GM12878 (cell line): ENCODE data around the gene ABHD12B. TPM values are rescaled to one million over a fixed set of nuclear protein-coding genes. Genes with fewer than 3 reads are reported as not detected.

ENCODE experiments used
- ATAC-seq: fragments of 200-7000 bp; cut with Tn5 transposase; 3 replicates; pipeline ENCODE4 v1.9.1; 2020; ENCODE audit warnings: mild to moderate bottlenecking, moderate library complexity
- BruUV-seq: library from RNA; stranded (reverse); fragments of 400-500 nt; replicated peaks from 2 replicates; lab custom pipeline; 2021; lab: Mats Ljungman, UMichigan
- CTCF ChIA-PET: fragments of 300-600 bp; sonication (Branson Sonifier 250); formaldehyde crosslinking; extraction: SDS; loops from one replicate; lab custom pipeline; 2021; ENCODE audit warnings: inconsistent platforms; lab: Yijun Ruan, JAX
- POLR2A ChIA-PET: fragments of 350-600 bp; formaldehyde crosslinking; extraction: SDS; loops from one replicate; lab custom pipeline; 2021; ENCODE audit warnings: inconsistent platforms; lab: Charles Lee
- RAD21 ChIA-PET: fragments of 300-600 bp; sonication (Branson Sonifier 250); formaldehyde crosslinking; loops from one replicate; lab custom pipeline; 2023; ENCODE audit warnings: antibody characterized with exemption; ENCODE audit not compliant: unreplicated experiment; lab: Charles Lee
- SMC1A ChIA-PET: fragments of 300-600 bp; sonication (Branson Sonifier 250); formaldehyde crosslinking; loops from one replicate; lab custom pipeline; 2023; ENCODE audit not compliant: unreplicated experiment, uncharacterized antibody; lab: Charles Lee
- DNase-seq: peaks from one replicate; pipeline ENCODE4 v3.0.0-alpha.2; 2011; ENCODE audit warnings: low read depth, low spot score
- FAIRE-seq: peaks from 3 replicates; lab custom pipeline; 2011; peaks lifted over from hg19 to GRCh38; lab: Jason Lieb, UNC
- H2AFZ ChIP-seq: 2 replicates; pipeline ENCODE4 v1.6.0; 2011; ENCODE audit warnings: low read depth, low read length, control low read depth; ENCODE audit not compliant: control insufficient read depth
- H3K27ac ChIP-seq: 2 replicates; pipeline ENCODE4 v1.5.1; 2011; ENCODE audit warnings: control low read depth; ENCODE audit not compliant: control insufficient read depth, insufficient read depth
- H3K27me3 ChIP-seq, 2 experiments: replicated peaks in 1 of 2; 2 replicates each; pipeline versions ENCODE4 v1.6.0 to v1.6.1; 2011; ENCODE audit warnings: low read length in 1 of 2; ENCODE audit not compliant: control insufficient read depth in 2 of 2, insufficient read depth in 2 of 2
- H3K36me3 ChIP-seq, 2 experiments: 2 replicates each; pipeline ENCODE4 v1.5.1; 2011; ENCODE audit warnings: low read length in 1 of 2; ENCODE audit not compliant: control insufficient read depth in 2 of 2, insufficient read depth in 2 of 2
- H3K4me1 ChIP-seq: 2 replicates; pipeline ENCODE4 v1.6.1; 2011; ENCODE audit warnings: mild to moderate bottlenecking, low read length, moderate library complexity, mixed read lengths; ENCODE audit not compliant: control insufficient read depth, insufficient read depth
- H3K4me2 ChIP-seq: 2 replicates; pipeline ENCODE4 v1.6.0; 2011; ENCODE audit warnings: control low read depth; ENCODE audit not compliant: control insufficient read depth, insufficient read depth
- H3K4me3 ChIP-seq: fragments of 200-600 bp; sonication (generic); 2 replicates; pipeline ENCODE4 v1.5.1; 2016
- H3K79me2 ChIP-seq: 2 replicates; pipeline ENCODE4 v1.6.0; 2011; ENCODE audit warnings: low read length; ENCODE audit not compliant: control insufficient read depth, insufficient read depth
- H3K9ac ChIP-seq: 2 replicates; pipeline ENCODE4 v1.8.0; 2011; ENCODE audit warnings: low read length, control low read depth, mixed read lengths; ENCODE audit not compliant: control insufficient read depth, insufficient read depth
- H3K9me3 ChIP-seq: replicated peaks from 3 replicates; pipeline ENCODE4 v1.5.1; 2011; ENCODE audit warnings: mild to moderate bottlenecking, low read length; ENCODE audit not compliant: control insufficient read depth, insufficient read depth
- H4K20me1 ChIP-seq: 2 replicates; pipeline ENCODE4 v1.6.0; 2011; ENCODE audit not compliant: control insufficient read depth, insufficient read depth
- BCL11A ChIP-seq: IDR thresholded peaks from 2 replicates; pipeline ENCODE4 v1.6.1; 2011; ENCODE audit warnings: low read depth, low read length
- CBFB ChIP-seq: IDR thresholded peaks from 2 replicates; pipeline ENCODE4 v1.6.1; 2016; ENCODE audit warnings: antibody characterized with exemption, low read depth
- CBX3 ChIP-seq: fragments of 200-600 bp; sonication (generic); IDR thresholded peaks from 2 replicates; pipeline ENCODE4 v1.6.1; 2016; ENCODE audit warnings: low read depth, borderline replicate concordance
- DPF2 ChIP-seq: fragments of 450-650 bp; IDR thresholded peaks from 2 replicates; pipeline ENCODE4 v1.6.1; 2017; ENCODE audit warnings: mild to moderate bottlenecking
- EP300 ChIP-seq, 2 experiments: fragments of 150-350 bp in 1 of 2; IDR thresholded peaks; 2 replicates each; pipeline ENCODE4 v1.6.1; 2011 to 2012; ENCODE audit warnings: low read depth in 2 of 2, low read length in 2 of 2, borderline replicate concordance in 1 of 2, improper control_type of control experiment in 1 of 2, inconsistent platforms in 1 of 2; ENCODE audit not compliant: control insufficient read depth in 1 of 2
- HDAC2 ChIP-seq: fragments of 200-600 bp; sonication (generic); IDR thresholded peaks from 2 replicates; pipeline ENCODE4 v1.6.1; 2017
- HDAC6 ChIP-seq: fragments of 200-600 bp; sonication (generic); IDR thresholded peaks from one replicate; pipeline ENCODE4 v1.8.0; 2017; ENCODE audit warnings: antibody characterized with exemption; ENCODE audit not compliant: unreplicated experiment
- KDM1A ChIP-seq: fragments of 200-600 bp; sonication (generic); IDR thresholded peaks from 2 replicates; pipeline ENCODE4 v1.6.1; 2016; ENCODE audit warnings: borderline replicate concordance
- KLF5 ChIP-seq: fragments of 450-650 bp; IDR thresholded peaks from 2 replicates; pipeline ENCODE4 v1.6.1; 2014; ENCODE audit warnings: mild to moderate bottlenecking; ENCODE audit not compliant: partially characterized antibody
- NBN ChIP-seq: fragments of 450-650 bp; IDR thresholded peaks from 2 replicates; pipeline ENCODE4 v1.6.1; 2016
- NFIC ChIP-seq: IDR thresholded peaks from 2 replicates; pipeline ENCODE4 v1.6.1; 2012; ENCODE audit warnings: low read depth, mild to moderate bottlenecking, inconsistent platforms, low read length, moderate library complexity
- NFXL1 ChIP-seq: fragments of 450-650 bp; IDR thresholded peaks from 2 replicates; pipeline ENCODE4 v1.6.1; 2017; ENCODE audit warnings: antibody characterized with exemption, mild to moderate bottlenecking, borderline replicate concordance
- NFYB ChIP-seq: IDR thresholded peaks from 2 replicates; pipeline ENCODE4 v1.6.1; 2011; ENCODE audit warnings: low read depth, mild to moderate bottlenecking, low read length, improper control_type of control experiment, moderate library complexity; ENCODE audit not compliant: insufficient read depth
- RCOR1 ChIP-seq: conservative IDR thresholded peaks from 2 replicates; pipeline ENCODE4 v1.6.1; 2012; ENCODE audit warnings: low read depth, low read length, improper control_type of control experiment
- SREBF1 ChIP-seq: IDR thresholded peaks from 2 replicates; pipeline ENCODE4 v1.6.1; 2012; ENCODE audit warnings: mild to moderate bottlenecking, low read length
- USF1 ChIP-seq: IDR thresholded peaks from 2 replicates; pipeline ENCODE4 v1.6.1; 2011; ENCODE audit warnings: borderline replicate concordance, low read depth, mild to moderate bottlenecking, moderate library complexity, mixed read lengths, low read length; ENCODE audit not compliant: insufficient read depth; ENCODE audit errors: extremely low read length
- YBX1 ChIP-seq: fragments of 450-650 bp; IDR thresholded peaks from 2 replicates; pipeline ENCODE4 v1.6.1; 2016; ENCODE audit warnings: antibody characterized with exemption
- YY1 ChIP-seq: IDR thresholded peaks from 2 replicates; pipeline ENCODE4 v1.6.1; 2011; ENCODE audit warnings: low read depth, mild to moderate bottlenecking, low read length
- ZZZ3 ChIP-seq: IDR thresholded peaks from 2 replicates; pipeline ENCODE4 v1.6.1; 2011; ENCODE audit warnings: low read depth; ENCODE audit not compliant: control insufficient read depth, insufficient read length
- WGBS: methylation state at CpG from one replicate; pipeline ENCODE4 v1.1.6; 2016; ENCODE audit warnings: low lambda C conversion rate; ENCODE audit not compliant: insufficient replicate concordance, insufficient coverage; ENCODE audit errors: missing lambda C conversion rate; 5-methylcytosine and 5-hydroxymethylcytosine counted together
- in situ Hi-C: fragments of 300-500 bp; cut with MboI; formaldehyde crosslinking; loops from 9 replicates; pipeline ENCODE4 v1.14.3; 2018; ENCODE audit warnings: mixed read lengths
- intact Hi-C: fragments of 100-400 bp; cut with micrococcal nuclease; formaldehyde crosslinking; loops from one replicate; pipeline ENCODE4 v1.14.2; 2022; ENCODE audit not compliant: unreplicated experiment
- polyA plus RNA-seq, 11 experiments: library from polyadenylated mRNA; depleted of rRNA in 4 of 11; unstranded in 6 of 11; stranded (reverse) in 5 of 11; fragments of >200 nt; fragmentation: Nextera tagmentation in 4 of 11; fragmentation: Illumina TruSeq in 1 of 11; extraction: Ambion mirVana in 4 of 11; extraction: Trizol in 1 of 11; gene quantifications; 1 replicate in 1 of 11; 2 replicates in 10 of 11; pipeline versions ENCODE4 v1.2.1 to v1.2.3, GENCODE V29; 2011 to 2016; ENCODE audit warnings: inconsistent platforms in 2 of 11, missing spikeins in 2 of 11, low read depth in 1 of 11
- total RNA-seq, 4 experiments: library from RNA; depleted of rRNA in 3 of 4; stranded (reverse); fragments of >200 nt in 3 of 4; fragmentation: Illumina TruSeq in 1 of 4; extraction: Trizol in 1 of 4; gene quantifications; 2 replicates each; pipeline versions ENCODE4 v1.2.1 to v1.2.3, GENCODE V29; 2013 to 2021
- TF ChIP-seq, protein P1 (sequence below): fragments of 450-650 bp; IDR thresholded peaks from 2 replicates; pipeline ENCODE4 v1.6.1; 2017; ENCODE audit warnings: mild to moderate bottlenecking, moderate library complexity

ABHD12B gene
- total and polyA plus RNA-seq, 10 of the 15 experiments (the other 5 are each of a cell fraction or from before 2014, with no cell fraction given) = not detected

- TF ChIP-seq RCOR1 (no peak), SREBF1 (no peak)
These were observed 17.3 kb upstream of the ABHD12B start (continued) for GRCh38 chr14:50854521-50854920.

DNA sequence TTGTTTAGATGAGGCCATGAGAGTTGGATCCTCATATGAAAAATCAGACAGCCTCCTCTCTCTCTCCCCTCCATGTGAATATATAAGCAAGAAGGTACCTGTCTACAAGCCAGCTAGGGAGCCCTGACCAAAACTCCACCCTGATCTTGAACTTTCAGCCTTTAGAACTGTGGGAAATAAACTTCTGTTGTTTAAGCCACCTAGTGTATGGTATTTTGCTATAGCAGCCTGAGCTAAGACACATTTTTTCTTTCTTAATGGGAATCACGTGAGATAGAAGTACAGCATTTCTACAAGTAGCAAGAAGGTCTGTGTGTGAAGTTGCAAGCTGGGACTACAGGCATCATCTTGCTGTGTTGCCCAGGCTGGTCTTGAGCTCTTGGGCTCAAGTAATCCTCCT lies 16.3 kb upstream of the ABHD12B start:
- H3K4me3 ChIP-seq = no peak overlapping the region
- in situ Hi-C loops (loop anchor here (5.0 to 25.0 kb wide), 2 partner anchors 68 to 243 kb away; no protein-coding TSS in a partner anchor), intact Hi-C loops (no loop called here)
- no peak overlapping the region for H3K4me2 ChIP-seq
- ChIA-PET POLR2A (no interaction called here), SMC1A (interaction anchor here (2.0 to 11.9 kb wide), 2 partner anchors 16 to 63 kb away, joined by 5 to 233 read pairs; no protein-coding TSS in a partner anchor), CTCF (interaction anchor here (7.4 to 13.4 kb wide), 3 partner anchors 26 to 80 kb away, joined by 98 to 317 read pairs (median 237); partner anchors contain the start of gene NIN), RAD21 (interaction anchor here (1.2 to 1.7 kb wide), 3 partner anchors 16 to 78 kb away, joined by 4 to 6 read pairs (median 4); no protein-coding TSS in a partner anchor)
- H3K79me2 ChIP-seq = no peaks in the 10 kb centered on the region
- H3K27ac ChIP-seq = no peak overlapping the region
- 56% methylated on average over 1 of the region's 1 CpG for WGBS
- H3K9ac ChIP-seq = no peak overlapping the region
- DNase-seq (no peak), FAIRE-seq (no peak), ATAC-seq (no peak)
- peaks cover 9% of the 10 kb centered on the region for H3K4me1 ChIP-seq
- H3K27me3 ChIP-seq = no peaks in the 10 kb centered on the region
- no peaks in the 10 kb centered on the region for H3K36me3 ChIP-seq
- no peak overlapping the region for H2AFZ ChIP-seq
- no peaks in the 10 kb centered on the region for H3K9me3 ChIP-seq
- no TSS peak for BruUV-seq
- no peaks in the 10 kb centered on the region for H4K20me1 ChIP-seq
- TF ChIP-seq NFYB (no peak), BCL11A (no peak), NBN (no peak), YY1 (no peak), USF1 (no peak), EP300 (IDR thresholded peaks at IDR 0.05; ENCODE audit: borderline replicate concordance in 1 of 2, control insufficient read depth in 1 of 2, low read depth in 2 of 2, low read length in 2 of 2) (no peak), DPF2 (no peak), HDAC2 (no peak), HDAC6 (no peak), KLF5 (no peak), KDM1A (no peak), NFIC (no peak), CBFB (no peak), YBX1 (no peak), CBX3 (no peak), NFXL1 (no peak), ZZZ3 (no peak)
- TF ChIP-seq, protein P1, sequence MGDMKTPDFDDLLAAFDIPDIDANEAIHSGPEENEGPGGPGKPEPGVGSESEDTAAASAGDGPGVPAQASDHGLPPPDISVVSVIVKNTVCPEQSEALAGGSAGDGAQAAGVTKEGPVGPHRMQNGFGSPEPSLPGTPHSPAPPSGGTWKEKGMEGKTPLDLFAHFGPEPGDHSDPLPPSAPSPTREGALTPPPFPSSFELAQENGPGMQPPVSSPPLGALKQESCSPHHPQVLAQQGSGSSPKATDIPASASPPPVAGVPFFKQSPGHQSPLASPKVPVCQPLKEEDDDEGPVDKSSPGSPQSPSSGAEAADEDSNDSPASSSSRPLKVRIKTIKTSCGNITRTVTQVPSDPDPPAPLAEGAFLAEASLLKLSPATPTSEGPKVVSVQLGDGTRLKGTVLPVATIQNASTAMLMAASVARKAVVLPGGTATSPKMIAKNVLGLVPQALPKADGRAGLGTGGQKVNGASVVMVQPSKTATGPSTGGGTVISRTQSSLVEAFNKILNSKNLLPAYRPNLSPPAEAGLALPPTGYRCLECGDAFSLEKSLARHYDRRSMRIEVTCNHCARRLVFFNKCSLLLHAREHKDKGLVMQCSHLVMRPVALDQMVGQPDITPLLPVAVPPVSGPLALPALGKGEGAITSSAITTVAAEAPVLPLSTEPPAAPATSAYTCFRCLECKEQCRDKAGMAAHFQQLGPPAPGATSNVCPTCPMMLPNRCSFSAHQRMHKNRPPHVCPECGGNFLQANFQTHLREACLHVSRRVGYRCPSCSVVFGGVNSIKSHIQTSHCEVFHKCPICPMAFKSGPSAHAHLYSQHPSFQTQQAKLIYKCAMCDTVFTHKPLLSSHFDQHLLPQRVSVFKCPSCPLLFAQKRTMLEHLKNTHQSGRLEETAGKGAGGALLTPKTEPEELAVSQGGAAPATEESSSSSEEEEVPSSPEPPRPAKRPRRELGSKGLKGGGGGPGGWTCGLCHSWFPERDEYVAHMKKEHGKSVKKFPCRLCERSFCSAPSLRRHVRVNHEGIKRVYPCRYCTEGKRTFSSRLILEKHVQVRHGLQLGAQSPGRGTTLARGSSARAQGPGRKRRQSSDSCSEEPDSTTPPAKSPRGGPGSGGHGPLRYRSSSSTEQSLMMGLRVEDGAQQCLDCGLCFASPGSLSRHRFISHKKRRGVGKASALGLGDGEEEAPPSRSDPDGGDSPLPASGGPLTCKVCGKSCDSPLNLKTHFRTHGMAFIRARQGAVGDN = no peak
